ENCODE measurements around the gene SLC6A15.

The SLC6A15 gene

DNA sequence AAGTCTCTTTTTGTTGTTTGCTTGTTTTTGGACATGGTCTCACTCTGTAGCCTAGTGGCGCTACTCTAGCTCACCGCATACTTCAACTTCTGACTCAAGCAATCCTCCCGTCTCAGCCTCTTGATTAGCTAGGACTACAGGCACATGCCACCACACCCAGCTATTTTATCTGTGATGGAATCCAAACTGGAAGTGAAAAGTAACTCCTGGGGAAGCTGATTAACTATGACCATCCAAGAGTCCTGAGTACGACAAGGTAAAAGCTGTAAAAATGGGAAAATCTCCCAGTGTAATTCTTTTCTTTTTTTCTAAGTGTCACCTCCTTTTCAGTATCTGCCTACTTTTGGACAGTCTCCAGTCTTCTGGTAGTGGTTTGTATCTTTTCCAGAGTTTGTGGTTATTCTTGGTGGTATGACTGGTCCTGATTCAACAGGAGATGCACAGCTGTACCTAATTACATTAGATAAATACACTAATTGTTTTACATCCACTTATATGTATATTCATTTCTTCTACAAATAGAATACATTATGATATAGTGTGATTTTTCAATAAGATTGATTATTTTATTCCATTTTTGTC lies 97.8 kb downstream of the SLC6A15 start:
- TF ChIP-seq, protein P1, sequence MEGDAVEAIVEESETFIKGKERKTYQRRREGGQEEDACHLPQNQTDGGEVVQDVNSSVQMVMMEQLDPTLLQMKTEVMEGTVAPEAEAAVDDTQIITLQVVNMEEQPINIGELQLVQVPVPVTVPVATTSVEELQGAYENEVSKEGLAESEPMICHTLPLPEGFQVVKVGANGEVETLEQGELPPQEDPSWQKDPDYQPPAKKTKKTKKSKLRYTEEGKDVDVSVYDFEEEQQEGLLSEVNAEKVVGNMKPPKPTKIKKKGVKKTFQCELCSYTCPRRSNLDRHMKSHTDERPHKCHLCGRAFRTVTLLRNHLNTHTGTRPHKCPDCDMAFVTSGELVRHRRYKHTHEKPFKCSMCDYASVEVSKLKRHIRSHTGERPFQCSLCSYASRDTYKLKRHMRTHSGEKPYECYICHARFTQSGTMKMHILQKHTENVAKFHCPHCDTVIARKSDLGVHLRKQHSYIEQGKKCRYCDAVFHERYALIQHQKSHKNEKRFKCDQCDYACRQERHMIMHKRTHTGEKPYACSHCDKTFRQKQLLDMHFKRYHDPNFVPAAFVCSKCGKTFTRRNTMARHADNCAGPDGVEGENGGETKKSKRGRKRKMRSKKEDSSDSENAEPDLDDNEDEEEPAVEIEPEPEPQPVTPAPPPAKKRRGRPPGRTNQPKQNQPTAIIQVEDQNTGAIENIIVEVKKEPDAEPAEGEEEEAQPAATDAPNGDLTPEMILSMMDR (conservative IDR thresholded peaks at IDR 0.05; ENCODE audit: low read depth, low read length): no peak
- H2AFZ ChIP-seq (ENCODE audit: low read depth): no peak overlapping the region
- H3K27ac ChIP-seq: no peak overlapping the region
- no peaks in the 10 kb centered on the region for H3K79me2 ChIP-seq (ENCODE audit: insufficient read depth, low read depth)
- H3K36me3 ChIP-seq (ENCODE audit: insufficient read depth): no peaks in the 10 kb centered on the region
- H4K20me1 ChIP-seq (ENCODE audit: insufficient read depth): no peaks in the 10 kb centered on the region
- H3K4me3 ChIP-seq (IDR thresholded peaks at IDR 0.05; ENCODE audit: insufficient read depth, low read depth, low read length): no peak overlapping the region
- H3K27me3 ChIP-seq (ENCODE audit: insufficient read depth, low read depth): no peaks in the 10 kb centered on the region
- H3K4me1 ChIP-seq (ENCODE audit: low read depth, poor library complexity, severe bottlenecking): peaks cover 14% of the 10 kb centered on the region
- H3K9ac ChIP-seq: no peak overlapping the region
- H3K4me2 ChIP-seq: no peak overlapping the region

DNA sequence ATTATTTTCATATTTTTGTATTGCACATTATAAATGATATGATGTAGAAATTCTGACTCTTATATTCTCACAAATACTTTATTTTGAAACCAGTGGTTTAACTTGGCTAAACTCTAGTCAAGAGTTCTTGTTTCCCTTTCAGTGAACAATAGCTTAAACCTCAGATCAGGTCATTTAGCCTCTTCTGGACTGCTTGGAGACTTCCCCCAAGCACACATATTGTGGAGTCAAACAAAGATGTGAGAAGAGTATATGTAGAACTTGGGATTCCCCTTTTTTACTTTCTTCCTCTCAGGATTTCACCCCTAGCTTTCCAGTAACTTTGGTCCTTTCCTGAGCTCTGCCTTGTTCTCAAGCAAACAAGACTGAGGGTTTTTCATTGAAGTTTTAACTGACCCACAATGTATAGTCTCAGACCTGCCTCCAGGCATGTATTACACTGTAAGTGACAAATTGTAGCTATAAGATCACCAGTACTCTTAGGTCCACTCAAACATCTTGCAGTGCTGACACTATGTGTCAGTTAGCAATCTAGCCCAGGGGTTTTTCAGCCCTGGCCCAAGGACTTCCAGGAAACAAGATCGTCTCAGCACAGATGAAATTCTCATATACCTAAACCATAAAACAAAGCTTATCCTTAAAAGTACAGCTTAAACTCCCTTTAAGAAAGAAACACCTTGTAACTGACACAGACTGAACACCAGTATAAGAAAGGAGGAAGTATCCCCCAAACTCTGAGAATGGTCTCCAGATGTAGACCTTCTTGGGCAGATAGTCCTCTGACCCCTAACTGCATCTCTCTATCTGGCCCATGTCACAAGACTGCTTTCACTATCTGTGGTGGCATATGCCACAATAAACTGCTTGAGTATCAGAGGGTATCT lies 98.6 kb downstream of the SLC6A15 start:
- H3K4me2 ChIP-seq: no peak overlapping the region
- TF ChIP-seq, protein P1 (conservative IDR thresholded peaks at IDR 0.05; ENCODE audit: low read depth, low read length): no peak
- H4K20me1 ChIP-seq (ENCODE audit: insufficient read depth): no peaks in the 10 kb centered on the region
- no peak overlapping the region for H3K4me3 ChIP-seq (IDR thresholded peaks at IDR 0.05; ENCODE audit: insufficient read depth, low read depth, low read length)
- no peak overlapping the region for H3K9ac ChIP-seq
- peaks cover 14% of the 10 kb centered on the region for H3K4me1 ChIP-seq (ENCODE audit: low read depth, poor library complexity, severe bottlenecking)
- H3K36me3 ChIP-seq (ENCODE audit: insufficient read depth): no peaks in the 10 kb centered on the region
- H3K27me3 ChIP-seq (ENCODE audit: insufficient read depth, low read depth): no peaks in the 10 kb centered on the region
- no peak overlapping the region for H3K27ac ChIP-seq
- H2AFZ ChIP-seq (ENCODE audit: low read depth): no peak overlapping the region
- H3K79me2 ChIP-seq (ENCODE audit: insufficient read depth, low read depth): no peaks in the 10 kb centered on the region

DNA sequence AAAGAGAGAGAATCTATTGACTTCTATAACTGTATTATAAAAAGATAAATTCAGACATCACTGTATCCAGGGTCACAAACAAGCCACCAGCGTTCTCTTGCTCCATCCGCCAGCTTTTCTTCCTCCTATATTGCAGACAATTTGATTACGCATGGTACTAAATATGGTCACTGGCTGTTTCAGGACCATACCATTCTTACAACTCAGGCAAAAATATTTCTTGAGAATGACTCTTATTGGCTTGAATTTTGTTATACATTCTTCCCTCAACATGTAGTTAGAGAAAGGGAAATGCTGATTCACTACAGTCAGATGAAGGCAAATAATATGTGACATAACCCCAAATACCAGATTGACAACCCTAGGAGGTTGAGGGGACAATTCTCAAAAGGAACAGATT lies 101.3 kb downstream of the SLC6A15 start:
- H3K9ac ChIP-seq: no peak overlapping the region
- no peak overlapping the region for H2AFZ ChIP-seq (ENCODE audit: low read depth)
- H3K27ac ChIP-seq: no peak overlapping the region
- TF ChIP-seq, protein P1 (conservative IDR thresholded peaks at IDR 0.05; ENCODE audit: low read depth, low read length): no peak
- H4K20me1 ChIP-seq (ENCODE audit: insufficient read depth): no peaks in the 10 kb centered on the region
- no peaks in the 10 kb centered on the region for H3K36me3 ChIP-seq (ENCODE audit: insufficient read depth)
- H3K4me1 ChIP-seq (ENCODE audit: low read depth, poor library complexity, severe bottlenecking): peaks cover 14% of the 10 kb centered on the region
- no peaks in the 10 kb centered on the region for H3K79me2 ChIP-seq (ENCODE audit: insufficient read depth, low read depth)
- H3K4me2 ChIP-seq: no peak overlapping the region
- no peaks in the 10 kb centered on the region for H3K27me3 ChIP-seq (ENCODE audit: insufficient read depth, low read depth)
- no peak overlapping the region for H3K4me3 ChIP-seq (IDR thresholded peaks at IDR 0.05; ENCODE audit: insufficient read depth, low read depth, low read length)

DNA sequence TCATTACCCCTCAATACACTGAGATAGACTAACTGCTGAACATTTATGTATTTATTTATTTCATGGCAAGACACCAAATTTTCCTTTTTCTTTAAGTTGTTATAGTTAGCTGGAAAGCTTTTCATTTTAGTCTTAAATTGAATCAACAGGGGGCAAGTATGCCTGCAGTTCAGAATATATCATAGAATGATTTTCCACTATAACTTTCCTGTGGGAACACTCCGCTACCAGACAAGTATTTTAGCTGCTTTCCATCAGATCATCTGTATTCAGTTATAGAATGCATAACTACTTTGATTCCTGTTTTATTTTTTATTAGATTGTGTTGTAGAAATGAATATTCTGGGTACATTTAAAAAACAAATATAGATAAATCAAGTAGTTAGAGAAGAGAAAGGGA lies 102.0 kb downstream of the SLC6A15 start:
- Histone ChIP-seq H2AFZ (ENCODE audit: low read depth) (no peak overlapping the region), H4K20me1 (ENCODE audit: insufficient read depth) (no peaks in the 10 kb centered on the region), H3K36me3 (ENCODE audit: insufficient read depth) (no peaks in the 10 kb centered on the region), H3K27me3 (ENCODE audit: insufficient read depth, low read depth) (no peaks in the 10 kb centered on the region), H3K9ac (no peak overlapping the region), H3K4me1 (ENCODE audit: low read depth, poor library complexity, severe bottlenecking) (peaks cover 14% of the 10 kb centered on the region), H3K4me2 (no peak overlapping the region), H3K79me2 (ENCODE audit: insufficient read depth, low read depth) (no peaks in the 10 kb centered on the region), H3K27ac (no peak overlapping the region), H3K4me3 (IDR thresholded peaks at IDR 0.05; ENCODE audit: insufficient read depth, low read depth, low read length) (no peak overlapping the region)
- TF ChIP-seq, protein P1 (conservative IDR thresholded peaks at IDR 0.05; ENCODE audit: low read depth, low read length): no peak
